HG02938 (cell line): ENCODE results near the gene LGSN.
"Not testable (repeated sequence)": the region's sequence is repeated elsewhere in the genome, so short reads cannot be mapped to it uniquely, and the experiment has no call there.

Experiments
- ATAC-seq: cut with Tn5 transposase; IDR thresholded peaks from one replicate; pipeline ENCODE4 v1.9.1; 2021; ENCODE audit warnings: mild to moderate bottlenecking, moderate library complexity; ENCODE audit not compliant: unreplicated experiment

Gene LGSN

DNA sequence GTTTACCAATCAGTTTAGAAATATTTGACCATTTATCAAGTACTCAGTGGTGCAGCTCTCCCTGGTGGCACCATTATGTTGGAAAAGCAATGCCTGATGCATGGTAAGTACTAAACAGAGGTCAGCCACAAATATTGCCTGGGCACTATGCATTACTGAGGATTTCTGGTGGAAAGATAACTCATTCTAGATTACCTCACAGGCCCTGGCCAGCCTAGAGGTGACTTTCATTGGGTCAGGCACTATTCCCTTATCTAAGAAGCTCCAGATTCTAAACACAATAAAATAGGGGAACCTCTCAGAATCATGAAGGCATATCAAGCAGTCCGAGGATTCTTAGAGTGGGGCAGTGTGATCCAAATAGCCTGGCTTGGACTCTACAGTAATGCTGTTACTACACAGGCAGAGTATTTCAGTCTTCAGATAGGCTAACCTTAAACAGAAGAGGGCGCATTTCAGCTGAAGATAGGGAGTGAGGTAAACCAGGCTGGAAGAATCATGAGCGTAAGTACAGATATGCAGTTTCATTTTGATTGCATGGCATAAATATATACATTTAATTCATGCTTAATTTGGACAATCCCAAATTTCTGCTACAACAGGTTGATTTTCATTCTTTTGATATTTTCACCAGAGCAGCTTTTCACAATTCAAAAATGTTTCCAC, 12.1 kb downstream of the LGSN start:
- peak; percentile 88 for ATAC-seq

DNA sequence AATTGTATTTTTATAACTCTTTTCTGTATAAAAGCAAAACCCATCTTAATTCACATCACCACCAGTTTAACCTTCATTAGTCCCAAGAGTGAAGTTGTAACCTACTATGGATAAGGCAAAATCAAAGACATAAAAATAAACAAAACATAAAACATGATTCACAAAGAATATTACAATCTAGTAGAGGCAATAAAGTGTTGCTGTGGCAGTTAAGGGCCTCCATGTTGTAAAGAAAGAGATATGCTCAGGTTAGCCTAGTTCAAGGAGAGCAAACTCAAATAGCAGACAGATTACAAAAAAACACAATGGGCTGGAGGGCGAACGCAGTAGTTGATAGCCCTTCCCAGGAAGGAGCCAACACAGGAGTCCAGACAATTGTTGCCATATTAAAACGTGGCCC, 13.4 kb downstream of the LGSN start:
- ATAC-seq, result no peak

DNA sequence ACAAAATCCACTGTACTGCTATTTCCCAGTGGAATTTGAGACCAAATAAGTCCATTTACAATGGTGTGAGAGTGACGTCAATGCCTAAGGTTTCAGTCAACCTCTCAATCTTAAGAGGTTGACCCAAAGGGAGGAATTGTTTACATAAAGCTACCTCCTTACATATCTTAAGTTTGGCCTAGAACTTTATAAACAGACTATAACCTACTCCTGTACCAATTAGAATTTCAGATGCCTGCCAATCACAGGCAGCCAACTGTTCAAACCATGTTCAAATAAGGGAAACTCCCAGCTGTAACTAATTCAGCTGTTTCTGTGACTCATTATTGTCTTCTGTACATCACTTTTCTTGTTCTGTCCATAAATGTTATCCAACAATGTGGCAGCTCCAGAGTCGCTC, 14.5 kb downstream of the LGSN start:
- ATAC-seq, result no peak

DNA sequence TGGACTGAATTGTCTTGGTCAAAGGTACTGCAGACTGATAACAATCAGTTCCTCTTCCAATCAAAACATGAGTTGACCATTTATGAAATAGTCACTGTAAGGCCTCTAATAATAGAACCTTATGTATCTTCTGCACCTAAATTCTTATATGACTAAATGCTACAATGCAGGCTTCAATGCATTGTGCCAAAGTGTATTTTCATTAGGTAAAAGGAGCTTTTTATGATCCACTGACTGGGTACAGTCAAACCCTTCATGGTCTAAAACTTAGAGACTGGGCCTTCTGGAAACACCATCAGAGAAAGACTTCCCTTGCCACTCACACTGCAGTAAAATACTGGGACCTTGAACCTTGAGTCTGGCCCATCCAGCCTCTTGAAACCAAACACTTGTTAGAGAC, 16.3 kb downstream of the LGSN start:
- no peak for ATAC-seq

DNA sequence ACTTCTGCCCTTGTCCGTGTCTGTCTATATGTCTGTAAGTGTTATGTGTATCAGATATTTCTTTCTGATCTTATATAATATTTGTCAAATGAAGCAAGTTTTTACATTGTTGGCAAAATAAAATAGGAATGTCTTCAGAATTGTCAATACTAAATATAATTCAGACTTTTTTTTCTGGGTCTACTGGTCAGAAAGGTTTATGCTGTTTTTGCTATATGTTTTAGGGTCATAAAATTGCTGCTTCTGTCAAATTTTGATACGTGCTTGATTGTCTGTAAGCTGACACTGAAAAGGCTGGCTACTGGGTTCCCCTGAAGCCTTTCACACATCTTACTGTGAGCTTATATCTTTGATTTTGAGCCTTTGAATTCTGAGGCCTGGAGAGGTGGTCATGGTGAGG, 20.1 kb downstream of the LGSN start:
- no peak for ATAC-seq

DNA sequence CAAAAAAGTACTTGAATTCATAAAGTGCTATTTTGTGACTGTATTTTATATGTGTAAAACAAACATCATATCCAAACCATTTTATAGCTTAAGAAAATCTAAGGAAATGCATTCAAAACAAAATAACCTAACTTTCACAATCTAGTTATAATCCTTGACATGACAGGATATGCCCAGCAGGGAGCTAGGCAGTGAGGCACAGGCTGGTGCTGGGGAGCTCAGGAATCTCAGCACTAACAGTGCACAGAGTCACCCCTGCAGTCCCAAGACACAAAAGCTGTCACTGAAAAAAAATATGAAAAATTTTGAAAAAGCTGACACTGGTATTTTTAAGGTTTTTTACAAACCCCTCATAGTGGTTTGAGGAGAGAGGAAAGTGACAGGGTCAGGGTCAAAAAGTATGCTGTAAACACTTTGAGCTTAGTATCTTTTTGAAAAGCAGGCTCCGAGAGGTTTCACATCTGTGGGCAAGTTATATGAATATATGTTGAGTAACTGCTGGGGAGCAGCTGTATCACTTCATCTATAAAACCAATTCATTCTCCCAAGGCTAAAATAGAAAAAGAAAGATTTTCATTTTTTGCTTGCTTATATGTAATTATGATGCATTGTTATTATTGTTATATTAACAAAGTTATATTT, 24.1 kb downstream of the LGSN start:
- ATAC-seq, result no peak

DNA sequence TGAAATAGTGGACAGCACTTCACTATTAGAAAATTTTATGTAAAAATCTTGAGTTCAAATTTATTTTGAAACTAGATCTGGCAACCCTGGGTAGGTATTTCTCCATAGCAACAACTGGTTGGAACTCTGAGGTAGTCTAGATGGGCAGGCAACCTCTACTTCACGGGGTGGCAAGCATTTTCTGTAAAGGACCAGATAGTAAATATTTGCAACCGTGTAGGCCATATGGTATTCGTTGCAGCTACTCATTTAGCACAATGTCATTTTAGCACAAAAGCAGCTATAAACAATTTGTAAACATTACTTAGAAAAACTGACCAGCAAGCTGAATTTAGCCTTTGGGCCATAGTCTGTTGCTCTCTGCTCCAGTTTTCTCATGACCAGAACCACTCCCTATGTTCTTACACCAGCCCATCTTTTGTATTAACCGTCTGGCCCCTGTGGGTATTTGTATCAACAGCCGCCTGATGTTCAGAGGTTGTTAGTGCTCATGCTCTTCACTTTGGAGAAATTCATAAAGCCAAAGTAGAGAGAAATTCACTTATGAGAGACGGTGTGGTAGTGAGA, 29.2 kb downstream of the LGSN start:
- ATAC-seq, result no peak

DNA sequence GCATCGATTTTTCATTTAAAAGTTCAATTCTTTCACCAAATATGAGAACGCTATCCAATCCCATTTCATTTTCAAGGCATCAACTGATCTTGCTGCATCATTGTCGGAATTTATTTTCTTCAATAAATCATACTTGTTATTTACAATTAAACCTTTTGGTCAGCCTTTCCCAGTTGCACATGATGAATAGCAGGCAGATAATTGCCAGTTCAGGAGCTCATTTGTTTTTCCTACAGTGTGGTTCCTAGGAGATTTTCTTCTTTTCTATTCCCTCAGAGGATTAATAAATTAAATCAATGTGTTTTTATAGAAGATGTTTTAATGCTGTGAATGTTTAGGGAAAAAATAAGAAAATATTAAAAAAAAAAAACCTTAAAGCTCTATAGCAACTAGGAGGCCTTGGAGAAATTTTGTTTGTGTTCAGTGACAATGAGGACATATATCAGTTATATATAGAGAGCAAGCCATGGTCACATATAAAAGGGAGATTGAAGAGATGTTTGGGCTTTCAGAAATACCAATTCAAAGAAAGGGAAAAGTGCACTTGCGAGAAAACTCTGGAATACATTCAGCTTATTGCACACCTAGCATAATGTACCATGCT, 30.4 kb downstream of the LGSN start:
- ATAC-seq, result no peak

DNA sequence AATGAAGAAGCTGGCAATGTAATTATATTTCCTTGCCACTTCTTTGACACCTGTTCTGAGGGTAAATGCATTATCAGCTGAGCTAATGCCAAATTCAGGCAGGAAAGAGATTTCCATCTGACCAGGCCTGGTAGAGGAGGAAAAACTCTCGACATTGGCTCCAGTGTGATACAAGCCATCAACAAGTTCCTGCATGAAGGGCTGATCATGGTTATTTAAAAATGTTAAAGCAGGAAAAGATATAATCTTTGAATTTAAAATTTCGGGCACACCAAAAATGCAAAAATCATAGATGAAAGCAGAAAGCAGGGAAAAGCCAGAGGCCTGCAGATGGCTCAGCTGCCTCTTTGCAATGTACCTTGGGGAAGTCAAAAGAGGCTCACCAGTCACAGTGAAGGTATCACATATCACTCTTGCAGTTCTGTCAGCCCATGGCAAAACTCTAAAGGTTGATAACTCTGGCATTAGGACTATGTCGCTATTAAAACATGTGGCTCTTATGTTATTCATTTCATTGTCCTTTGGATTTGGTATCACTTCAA, 39.1 kb downstream of the LGSN start:
- no peak for ATAC-seq

DNA sequence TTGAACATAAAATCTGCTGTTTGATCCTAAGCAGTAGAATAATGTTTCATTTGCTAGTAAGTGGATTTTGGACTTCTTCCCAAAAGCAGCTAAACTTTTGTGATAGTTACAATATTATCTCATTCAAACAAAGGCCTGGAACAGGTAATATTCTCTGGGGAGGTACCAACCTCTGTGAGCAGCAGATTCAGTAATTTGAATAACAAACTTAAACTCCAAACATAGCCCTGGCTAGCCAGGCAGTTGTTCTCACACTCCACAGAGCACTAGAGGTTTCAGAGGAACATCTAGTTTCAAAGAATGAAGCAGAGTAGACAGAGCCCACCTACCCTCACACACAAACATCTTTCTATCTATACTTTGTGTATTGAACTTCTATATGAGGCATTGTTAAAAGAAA, 40.9 kb downstream of the LGSN start:
- ATAC-seq, result no peak

DNA sequence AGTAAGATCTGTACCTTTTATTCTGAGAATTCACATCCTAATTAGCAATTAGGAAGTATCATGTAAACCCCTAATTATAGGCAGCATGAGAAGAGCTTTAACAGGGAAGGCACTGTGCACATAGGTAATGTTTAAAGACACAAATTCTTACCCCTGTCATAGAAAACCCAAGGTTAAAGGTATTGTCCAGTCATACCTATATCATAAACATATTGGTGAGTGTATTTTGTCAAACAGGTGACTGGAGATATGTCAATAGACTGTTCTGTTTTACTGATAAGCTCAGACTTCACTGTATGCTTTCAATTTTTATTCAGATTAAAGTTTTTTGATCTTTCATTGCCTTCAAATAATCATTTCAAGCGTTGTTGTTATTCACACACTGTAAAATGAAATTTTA, 43.8 kb downstream of the LGSN start:
- ATAC-seq, result no peak

DNA sequence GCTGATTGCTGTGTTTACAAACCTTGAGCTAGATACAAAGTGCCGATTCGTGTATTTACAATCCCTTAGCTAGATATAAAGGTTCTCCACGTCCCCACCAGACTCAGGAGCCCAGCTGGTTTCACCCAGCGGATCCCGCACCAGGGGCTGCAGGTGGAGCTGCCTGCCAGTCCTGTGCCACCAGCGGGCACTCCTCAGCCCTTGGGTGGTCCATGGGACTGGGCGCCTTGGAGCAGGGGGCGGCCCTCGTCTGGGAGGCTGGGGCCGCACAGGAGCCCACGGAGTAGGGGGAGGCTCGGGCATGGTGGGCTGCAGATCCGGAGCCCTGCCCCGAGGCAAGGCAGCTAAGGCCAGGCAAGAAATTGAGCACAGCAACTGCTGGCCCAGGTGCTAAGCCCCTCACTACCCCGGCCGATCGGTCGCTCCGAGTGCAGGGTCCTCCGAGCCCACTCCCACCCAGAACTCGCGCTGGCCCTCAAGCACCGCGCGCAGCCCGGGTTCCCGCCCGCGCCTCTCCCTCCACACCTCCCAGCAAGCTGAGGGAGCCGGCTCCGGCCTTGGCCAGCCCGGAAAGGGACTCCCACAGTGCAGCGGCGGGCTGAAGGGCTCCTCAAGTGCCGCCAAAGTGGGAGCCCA, 44.9 kb downstream of the LGSN start:
- not testable (repeated sequence) for ATAC-seq

DNA sequence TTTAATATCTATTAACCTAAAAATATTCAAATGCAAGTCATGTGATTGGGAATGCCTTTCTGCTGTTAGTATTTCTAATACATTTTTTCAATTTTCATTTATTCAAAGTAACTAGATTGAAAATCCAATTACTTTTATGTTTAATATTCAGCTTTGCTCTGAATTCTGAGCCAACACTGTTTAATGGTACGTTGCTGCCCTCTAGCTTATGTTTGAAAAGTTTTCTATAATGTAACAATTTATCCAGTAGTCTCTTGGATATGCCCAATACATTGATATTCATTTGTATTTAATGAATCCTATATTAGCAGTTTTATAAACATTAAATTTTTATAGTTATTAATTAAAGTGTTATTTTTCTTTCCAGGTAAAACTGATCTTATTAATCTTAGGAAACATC, 47.4 kb downstream of the LGSN start:
- ATAC-seq, result no peak

DNA sequence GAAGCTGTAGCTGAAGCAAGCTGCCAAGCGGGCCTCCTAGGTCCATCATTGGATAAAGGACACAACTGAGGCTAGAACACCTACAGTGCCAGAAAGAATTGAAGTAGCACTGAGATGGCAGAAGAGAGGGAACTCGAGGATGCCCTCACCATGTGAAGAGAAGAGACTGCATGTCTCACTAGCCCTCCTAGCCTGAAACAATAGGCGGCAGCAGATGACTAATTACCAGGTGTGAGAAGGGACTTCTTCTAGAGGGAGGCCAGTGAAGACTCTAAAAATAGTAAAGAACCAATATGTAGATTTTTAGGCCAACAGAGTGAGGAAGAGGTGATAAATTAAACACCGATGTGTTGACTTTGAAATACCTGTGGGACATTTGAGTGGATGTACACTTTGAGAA, 50.3 kb downstream of the LGSN start:
- ATAC-seq, result no peak

DNA sequence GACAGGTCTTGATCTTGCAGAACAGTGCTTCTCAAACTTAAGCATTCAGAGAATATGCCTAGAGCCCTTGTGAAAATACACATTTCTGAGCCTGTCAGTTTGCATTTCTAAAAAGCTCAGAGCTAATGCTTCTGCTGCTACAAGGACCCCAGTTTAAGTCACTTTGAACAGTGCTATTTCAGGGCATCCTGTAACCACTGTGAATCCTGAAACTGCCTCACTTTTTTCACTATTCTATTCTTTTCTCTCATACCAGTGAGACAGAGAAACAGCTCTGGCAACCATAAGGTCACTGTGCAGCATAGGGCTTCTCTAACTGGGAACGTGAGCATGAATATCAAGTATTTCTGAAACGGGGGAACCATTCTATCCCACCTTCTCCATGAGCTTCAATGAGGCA, 51.2 kb downstream of the LGSN start:
- peak; percentile 63 for ATAC-seq

DNA sequence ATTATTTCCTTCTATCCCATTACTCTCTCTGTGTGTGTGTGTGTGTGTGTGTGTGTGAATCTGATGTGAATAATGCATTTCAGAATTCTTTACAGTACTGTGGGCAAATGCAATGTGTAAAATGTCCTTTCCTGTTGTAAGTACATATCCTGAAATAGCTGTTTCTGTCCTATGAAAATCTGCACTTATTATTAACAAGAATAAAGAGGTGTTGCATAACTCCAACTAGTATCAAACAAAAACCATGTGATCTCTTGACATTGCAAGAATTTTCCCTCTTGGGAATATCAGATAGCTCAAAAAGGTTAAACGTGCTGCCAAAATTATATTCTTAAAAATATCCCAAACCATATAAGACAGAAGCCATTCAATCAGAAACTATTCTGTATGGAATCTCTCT, 52.0 kb downstream of the LGSN start:
- no peak for ATAC-seq

DNA sequence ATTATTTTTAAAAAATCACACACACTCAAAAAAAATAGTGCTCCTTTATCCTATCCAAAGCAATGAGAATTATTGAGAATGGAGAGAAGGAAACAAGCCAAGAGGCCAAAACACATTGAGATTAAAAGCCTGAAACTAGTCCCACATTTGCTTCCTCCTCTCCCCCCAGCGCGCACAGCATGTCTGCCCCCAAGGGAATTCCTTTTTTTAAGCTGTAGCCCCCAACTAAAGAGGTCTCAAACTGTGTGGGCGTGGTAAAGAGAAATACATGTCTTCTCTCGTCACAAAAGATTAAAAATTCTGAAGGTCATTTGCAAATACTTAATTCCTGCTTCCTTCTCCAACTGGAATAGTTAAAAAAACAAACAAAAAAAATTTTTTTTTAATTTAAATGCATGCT, 52.7 kb downstream of the LGSN start:
- ATAC-seq, result no peak

DNA sequence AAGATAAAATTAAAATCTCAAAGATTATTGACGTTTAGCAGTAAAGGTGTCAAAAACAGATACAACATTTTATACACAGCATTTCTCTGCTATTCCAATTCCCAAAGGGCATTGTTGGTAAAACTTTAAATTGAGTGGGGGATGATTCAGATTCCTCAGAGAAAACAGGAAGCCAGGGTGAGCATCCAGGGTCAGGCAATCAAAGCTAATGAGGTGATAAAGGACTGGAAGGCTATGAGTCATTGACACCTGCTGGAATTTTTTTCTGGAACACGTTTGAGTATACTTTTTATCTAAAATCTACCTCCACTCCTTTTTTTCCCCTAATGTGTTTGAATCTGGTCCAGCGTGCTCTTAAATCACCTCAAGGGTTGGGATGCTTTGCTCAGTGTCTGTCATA, 56.3 kb downstream of the LGSN start:
- no peak for ATAC-seq

DNA sequence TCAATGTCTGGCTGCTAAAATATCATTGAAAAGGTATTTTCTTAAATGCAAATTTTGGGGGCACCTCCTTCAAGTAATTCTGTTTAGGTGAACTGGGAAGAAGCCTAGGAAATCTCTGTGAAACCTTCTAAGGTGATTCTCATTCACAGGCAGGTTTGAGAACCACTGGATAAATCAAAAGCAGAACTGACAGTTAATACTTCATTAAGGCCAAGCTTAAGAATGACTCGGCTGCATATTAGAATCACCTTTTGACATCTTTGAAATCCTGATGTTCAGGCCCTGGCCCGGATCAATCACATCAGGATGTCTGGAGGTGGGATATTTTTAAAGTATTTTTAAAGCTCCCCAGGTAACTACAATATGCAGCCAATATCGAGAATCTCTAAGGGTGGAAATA, 58.0 kb downstream of the LGSN start:
- no peak for ATAC-seq

DNA sequence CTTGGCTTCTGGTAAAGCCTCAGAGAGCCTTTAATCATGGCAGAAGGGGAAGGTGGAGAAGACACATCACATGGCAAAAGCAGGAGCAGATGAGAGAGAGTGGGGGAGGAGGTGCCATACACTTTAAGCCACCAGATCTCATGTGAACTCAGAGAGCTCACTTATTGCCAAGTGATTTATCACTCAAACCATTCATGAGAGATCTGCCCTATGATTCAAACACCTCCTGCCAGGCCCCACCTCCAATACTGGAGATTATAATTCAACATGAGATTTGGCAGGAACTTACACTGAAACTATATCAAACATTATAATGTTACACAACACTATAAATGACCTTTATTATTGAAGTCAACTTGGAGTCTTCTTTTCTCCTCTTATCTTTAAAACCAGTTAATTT, 60.6 kb downstream of the LGSN start:
- ATAC-seq, result no peak

DNA sequence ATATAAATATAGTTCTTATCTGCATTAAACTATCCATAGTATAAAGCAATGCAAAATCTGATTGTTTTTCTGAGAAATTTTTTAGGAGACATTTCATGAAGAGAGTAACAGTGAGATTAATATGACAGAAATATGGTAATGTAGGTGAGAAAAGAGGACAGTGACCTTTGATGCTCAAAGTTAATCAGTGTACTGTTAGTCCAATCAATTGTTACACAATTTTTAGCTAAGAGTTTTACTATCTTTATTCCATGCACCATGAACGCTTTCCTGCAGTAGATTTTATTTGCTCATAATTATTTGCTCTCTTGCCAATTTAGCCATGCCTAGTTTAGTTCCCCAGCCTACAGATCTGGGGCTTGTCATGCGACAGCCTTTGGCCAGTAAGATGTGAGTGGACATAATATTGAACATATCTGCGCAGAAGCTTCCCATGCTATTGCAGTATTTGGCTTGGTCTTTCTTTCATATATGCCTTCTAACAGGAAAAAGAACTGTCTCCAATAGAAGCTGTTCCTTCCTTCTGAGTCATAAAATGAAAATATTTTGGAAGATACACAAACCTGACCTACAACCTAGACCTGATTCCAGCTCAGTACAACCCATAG, 69.8 kb downstream of the LGSN start:
- no peak for ATAC-seq
